Endothelial cell of umbilical vein (primary cell): Measurements from ENCODE around the gene CHST11. TPM values are rescaled to one million over a fixed set of nuclear protein-coding genes. Genes with fewer than 3 reads are reported as not detected.

Source experiments
- BruUV-seq: library from RNA; stranded (reverse); fragments of 400-500 nt; replicated peaks from 2 replicates; lab custom pipeline; 2021; lab: Mats Ljungman, UMichigan
- CTCF ChIA-PET: fragments of 300-600, 350-600 bp; sonication (Branson Sonifier 250); formaldehyde crosslinking; loops from one replicate; lab custom pipeline; 2021; ENCODE audit warnings: antibody characterized with exemption, inconsistent platforms; lab: Charles Lee
- POLR2A ChIA-PET: fragments of 300-600, 350-600 bp; sonication (Branson Sonifier 250); formaldehyde crosslinking; loops from one replicate; lab custom pipeline; 2021; ENCODE audit warnings: antibody characterized with exemption, inconsistent platforms; lab: Charles Lee
- DNase-seq: peaks from one replicate; pipeline ENCODE4 v3.0.0-alpha.2; 2011; ENCODE audit warnings: low read depth, low spot score
- FAIRE-seq: peaks from 2 replicates; lab custom pipeline; 2011; peaks lifted over from hg19 to GRCh38; lab: Jason Lieb, UNC
- H2AFZ ChIP-seq: 2 replicates; pipeline ENCODE4 v1.6.0; 2012; ENCODE audit warnings: low read depth, low read length, control low read depth, inconsistent platforms
- H3K27ac ChIP-seq: 2 replicates; pipeline ENCODE4 v1.5.1; 2011; ENCODE audit warnings: low read depth, mild to moderate bottlenecking, control low read depth, low read length, moderate library complexity; ENCODE audit not compliant: insufficient read depth
- H3K27me3 ChIP-seq, 2 experiments: 2 replicates each; pipeline versions ENCODE4 v1.6.0 to v1.6.1; 2011; ENCODE audit warnings: low read length in 2 of 2, mixed read lengths in 1 of 2; ENCODE audit not compliant: control insufficient read depth in 2 of 2, insufficient read depth in 2 of 2
- H3K36me3 ChIP-seq, 2 experiments: 2 replicates in 1 of 2; 3 replicates in 1 of 2; pipeline ENCODE4 v1.5.1; 2011; ENCODE audit warnings: low read length in 2 of 2, mild to moderate bottlenecking in 1 of 2, moderate library complexity in 1 of 2; ENCODE audit not compliant: control insufficient read depth in 2 of 2, insufficient read depth in 2 of 2; ENCODE audit errors: extremely low read depth in 1 of 2
- H3K4me1 ChIP-seq: 3 replicates; pipeline ENCODE4 v1.5.1; 2011; ENCODE audit warnings: mild to moderate bottlenecking, low read length; ENCODE audit not compliant: control insufficient read depth, insufficient read depth; ENCODE audit errors: extremely low read depth
- H3K4me2 ChIP-seq: 2 replicates; pipeline ENCODE4 v1.6.1; 2011; ENCODE audit warnings: low read length, control low read depth, mixed read lengths; ENCODE audit not compliant: insufficient read depth
- H3K4me3 ChIP-seq, 3 experiments: fragments of 200-600 bp in 1 of 3; sonication (generic), shearing (Covaris generic) in 1 of 3; replicated peaks in 1 of 3; 2 replicates each; pipeline ENCODE4 v1.5.1; 2011 to 2016; ENCODE audit warnings: control low read depth in 3 of 3, low read length in 3 of 3, mild to moderate bottlenecking in 2 of 3, inconsistent platforms in 1 of 3, low read depth in 1 of 3, moderate library complexity in 1 of 3; ENCODE audit not compliant: insufficient read depth in 1 of 3
- H3K79me2 ChIP-seq: 2 replicates; pipeline ENCODE4 v1.6.0; 2012; ENCODE audit warnings: low read length, inconsistent platforms; ENCODE audit not compliant: control insufficient read depth, insufficient read depth
- H3K9ac ChIP-seq: replicated peaks from 2 replicates; pipeline ENCODE3; 2011; ENCODE audit warnings: low read length, control low read depth; ENCODE audit not compliant: insufficient read depth; ENCODE audit errors: extremely low read depth
- H3K9me1 ChIP-seq: replicated peaks from 3 replicates; pipeline ENCODE4 v1.6.0; 2011; ENCODE audit warnings: mild to moderate bottlenecking, low read length; ENCODE audit not compliant: control insufficient read depth, insufficient read depth; ENCODE audit errors: extremely low read depth
- H3K9me3 ChIP-seq: replicated peaks from 2 replicates; pipeline ENCODE4 v1.5.1; 2012; ENCODE audit warnings: low read length, inconsistent platforms; ENCODE audit not compliant: control insufficient read depth, insufficient read depth
- H4K20me1 ChIP-seq: replicated peaks from 2 replicates; pipeline ENCODE3; 2011; ENCODE audit warnings: mild to moderate bottlenecking, low read length; ENCODE audit not compliant: control insufficient read depth, insufficient read depth; ENCODE audit errors: extremely low read depth
- CTCF ChIP-seq, 2 donors: IDR thresholded peaks; 1 replicate in 1 of 2; 2 replicates in 1 of 2; pipeline ENCODE4 v1.5.1; 2011; ENCODE audit warnings: low read length in 2 of 2, mild to moderate bottlenecking in 2 of 2, moderate library complexity in 2 of 2, control low read depth in 1 of 2, inconsistent platforms in 1 of 2, low read depth in 1 of 2; ENCODE audit not compliant: insufficient read depth in 1 of 2; ENCODE audit errors: extremely low read depth in 1 of 2
- EZH2 ChIP-seq: IDR thresholded peaks from 2 replicates; pipeline ENCODE4 v1.6.1; 2012; ENCODE audit warnings: borderline replicate concordance, low read depth, mild to moderate bottlenecking, moderate library complexity, low read length, inconsistent platforms; ENCODE audit not compliant: severe bottlenecking
- FOS ChIP-seq: IDR thresholded peaks from 2 replicates; pipeline ENCODE4 v1.6.1; 2011; ENCODE audit warnings: mild to moderate bottlenecking, low read length, moderate library complexity, borderline replicate concordance; ENCODE audit not compliant: insufficient read depth
- GATA2 ChIP-seq: IDR thresholded peaks from 2 replicates; pipeline ENCODE4 v1.7.0; 2011; ENCODE audit warnings: low read depth, mild to moderate bottlenecking, moderate library complexity, mixed read lengths, low read length; ENCODE audit not compliant: insufficient read length, insufficient read depth
- JUN ChIP-seq: IDR thresholded peaks from 2 replicates; pipeline ENCODE4 v1.6.1; 2011; ENCODE audit warnings: borderline replicate concordance, low read depth; ENCODE audit not compliant: insufficient read length, insufficient read depth
- MAX ChIP-seq: IDR thresholded peaks from 2 replicates; pipeline ENCODE4 v1.6.1; 2011; ENCODE audit not compliant: insufficient read depth, insufficient read length
- MYC ChIP-seq: IDR thresholded peaks from one replicate; pipeline ENCODE4 v1.6.1; 2011; ENCODE audit warnings: mild to moderate bottlenecking, low read depth, low read length
- POLR2A ChIP-seq: IDR thresholded peaks from 2 replicates; pipeline ENCODE4 v1.6.1; 2012; ENCODE audit warnings: low read depth, mild to moderate bottlenecking, control low read depth, low read length
- POLR2AphosphoS5 ChIP-seq: IDR thresholded peaks from 2 replicates; pipeline ENCODE4 v1.6.1; 2012; ENCODE audit warnings: low read depth, mild to moderate bottlenecking, control low read depth, low read length, moderate library complexity; ENCODE audit not compliant: insufficient read depth
- dilution Hi-C: fragments of 300-500 bp; cut with MboI; formaldehyde crosslinking; loops from one replicate; pipeline ENCODE4 v1.15.0; 2019; ENCODE audit warnings: low sequenced_read_pairs; ENCODE audit not compliant: extremely low pct_ligation_motif_present
- intact Hi-C: fragments of 100-400 bp; cut with micrococcal nuclease; formaldehyde crosslinking; loops from one replicate; pipeline ENCODE4 v1.10.0; 2022
- polyA plus RNA-seq, 4 experiments: library from polyadenylated mRNA; depleted of rRNA in 3 of 4; stranded (reverse) in 3 of 4; unstranded in 1 of 4; fragments of >200 nt; gene quantifications; 2 replicates each; pipeline versions ENCODE4 v1.2.1 to v1.2.3, GENCODE V29; 2011 to 2012; ENCODE audit warnings: missing spikeins in 1 of 4
- total RNA-seq: library from RNA; stranded (reverse); gene quantifications from 2 replicates; pipeline ENCODE4 v1.2.3, GENCODE V29; 2021

Gene CHST11
- total and polyA plus RNA-seq, 2 donors (not counting 3 experiments of a cell fraction or from before 2014, with no cell fraction given): 19.7 to 20.9 TPM

- ChIA-PET CTCF (interaction anchor here (1.0 kb wide), 1 partner anchor 14 kb away, joined by 3 read pairs; no protein-coding TSS in a partner anchor), POLR2A (no interaction called here)
- FAIRE-seq (no peak), DNase-seq (no peak)
- no peaks in the 10 kb centered on the region for H3K27me3 ChIP-seq
- H3K36me3 ChIP-seq: no peaks in the 10 kb centered on the region
- no peak overlapping the region for H2AFZ ChIP-seq
- no peak overlapping the region for H3K27ac ChIP-seq
- dilution Hi-C loops (no loop called here), intact Hi-C loops (no loop called here)
- H3K4me3 ChIP-seq: no peak overlapping the region
- peaks cover 24% of the 10 kb centered on the region for H3K79me2 ChIP-seq
- H4K20me1 ChIP-seq: no peaks in the 10 kb centered on the region
- no peaks in the 10 kb centered on the region for H3K9me3 ChIP-seq
- no peak overlapping the region for H3K9ac ChIP-seq
- H3K4me2 ChIP-seq: no peak overlapping the region
- H3K9me1 ChIP-seq: no peaks in the 10 kb centered on the region
- TF ChIP-seq FOS (no peak), GATA2 (no peak), EZH2 (no peak), CTCF (IDR thresholded peaks at IDR 0.05; ENCODE audit: extremely low read depth in 1 of 2, insufficient read depth in 1 of 2, low read depth in 1 of 2, low read length in 2 of 2) (no peak), MYC (no peak), POLR2A (no peak), JUN (no peak), MAX (no peak), POLR2AphosphoS5 (no peak)
- BruUV-seq: no TSS peak
- H3K4me1 ChIP-seq: peaks cover 18% of the 10 kb centered on the region
Observed at GRCh38 chr12:104526320-104526719, 69.6 kb downstream of the CHST11 start.
